Ishikawa (cell line): ENCODE data around the gene GSTM4.
A peak's percentile ranks its signal among the peaks of the same experiment; 100 is the strongest.

ENCODE experiments used
- CEBPB ChIP-seq: IDR thresholded peaks from 2 replicates; pipeline ENCODE4 v1.6.1; 2012
- CREB1 ChIP-seq: IDR thresholded peaks from 2 replicates; pipeline ENCODE4 v1.6.1; 2012; ENCODE audit warnings: low read depth
- EGR1 ChIP-seq: IDR thresholded peaks from 2 replicates; pipeline ENCODE4 v1.6.1; 2012
- EP300 ChIP-seq: IDR thresholded peaks from 2 replicates; pipeline ENCODE4 v1.6.1; 2012; ENCODE audit warnings: borderline replicate concordance
- RAD21 ChIP-seq: IDR thresholded peaks from 2 replicates; pipeline ENCODE4 v1.6.1; 2012; ENCODE audit warnings: low read depth
- REST ChIP-seq: IDR thresholded peaks from 2 replicates; pipeline ENCODE4 v1.6.1; 2012; ENCODE audit warnings: low read depth, mild to moderate bottlenecking
- TAF1 ChIP-seq: IDR thresholded peaks from 2 replicates; pipeline ENCODE4 v1.6.1; 2012; ENCODE audit warnings: low read depth, mild to moderate bottlenecking
- TEAD4 ChIP-seq: IDR thresholded peaks from 2 replicates; pipeline ENCODE4 v1.6.1; 2012
- YY1 ChIP-seq: IDR thresholded peaks from 2 replicates; pipeline ENCODE4 v1.6.1; 2012; ENCODE audit warnings: low read depth
- TF ChIP-seq, protein P1 (sequence below): IDR thresholded peaks from 2 replicates; pipeline ENCODE4 v1.6.1; 2012
- TF ChIP-seq, protein P2 (sequence below): IDR thresholded peaks from 2 replicates; pipeline ENCODE4 v1.6.1; 2012

DNA sequence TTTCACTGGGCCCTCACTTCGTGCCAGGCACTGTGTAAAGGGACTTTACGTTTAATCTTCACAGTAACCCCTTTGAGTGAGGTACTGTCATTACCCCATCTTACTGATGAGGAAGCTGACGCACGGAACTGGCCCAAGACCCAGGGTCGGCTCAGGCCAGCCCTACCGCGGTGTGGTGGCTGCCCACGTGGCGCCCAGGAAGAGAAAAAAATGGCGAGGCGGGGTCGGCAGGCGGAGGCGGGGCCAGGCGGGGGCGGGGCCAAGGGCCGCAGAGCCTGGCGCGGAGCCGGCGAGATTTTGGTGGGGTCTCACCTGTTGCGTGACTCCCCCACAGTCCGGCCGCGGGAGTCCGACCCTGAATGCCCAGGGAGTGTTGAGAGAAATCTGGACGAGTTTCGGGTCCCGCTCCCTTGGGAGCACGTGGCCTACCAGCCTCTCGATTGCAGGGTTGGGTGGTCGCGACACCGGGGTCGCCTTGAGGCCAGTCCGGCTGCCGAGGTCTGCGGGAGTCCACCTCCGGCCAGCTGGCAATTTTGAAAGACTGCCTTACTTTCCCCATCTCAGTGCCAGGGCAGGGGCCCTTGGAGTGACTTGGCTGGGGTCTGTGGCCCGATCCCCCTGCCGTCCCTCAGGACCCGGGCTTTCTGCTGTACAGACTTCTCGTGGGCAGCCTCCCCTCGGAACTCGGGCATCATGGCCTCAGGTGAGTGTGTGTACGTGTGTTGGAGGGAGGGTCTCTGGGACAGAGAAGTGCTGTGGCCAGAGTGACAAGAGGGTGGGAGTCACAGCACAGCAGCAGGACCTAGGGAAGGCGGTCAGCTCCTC is 36.1 kb upstream of the GSTM4 start, which contains the start of the genes AMPD2 and GNAT2:
- TF ChIP-seq REST (no peak), CEBPB (no peak), EGR1 (0 out of 2 replicates have a peak, but pooled peaks have one; percentile 22), YY1 (peak; percentile 69), EP300 (peak; percentile 29; the same call in 1 of the 2 replicates), TEAD4 (no peak), RAD21 (no peak), CREB1 (no peak), TAF1 (peak; percentile 63)
- TF ChIP-seq, protein P1, sequence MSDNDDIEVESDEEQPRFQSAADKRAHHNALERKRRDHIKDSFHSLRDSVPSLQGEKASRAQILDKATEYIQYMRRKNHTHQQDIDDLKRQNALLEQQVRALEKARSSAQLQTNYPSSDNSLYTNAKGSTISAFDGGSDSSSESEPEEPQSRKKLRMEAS = peak; percentile 98
- TF ChIP-seq, protein P2, sequence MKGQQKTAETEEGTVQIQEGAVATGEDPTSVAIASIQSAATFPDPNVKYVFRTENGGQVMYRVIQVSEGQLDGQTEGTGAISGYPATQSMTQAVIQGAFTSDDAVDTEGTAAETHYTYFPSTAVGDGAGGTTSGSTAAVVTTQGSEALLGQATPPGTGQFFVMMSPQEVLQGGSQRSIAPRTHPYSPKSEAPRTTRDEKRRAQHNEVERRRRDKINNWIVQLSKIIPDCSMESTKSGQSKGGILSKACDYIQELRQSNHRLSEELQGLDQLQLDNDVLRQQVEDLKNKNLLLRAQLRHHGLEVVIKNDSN = peak; percentile 91
